GM12878 (cell line): Measurements from ENCODE around the gene ZNF684.

Experiments
- CTCF ChIP-seq, 3 experiments: IDR thresholded peaks in 2 of 3; conservative IDR thresholded peaks in 1 of 3; 2 replicates each; pipeline ENCODE4 v1.5.1; 2011; ENCODE audit warnings: low read depth in 3 of 3, low read length in 3 of 3, mild to moderate bottlenecking in 3 of 3, control low read depth in 2 of 3, moderate library complexity in 2 of 3, inconsistent platforms in 1 of 3, mixed read lengths in 1 of 3; ENCODE audit not compliant: control insufficient read depth in 2 of 3, insufficient read depth in 1 of 3; ENCODE audit errors: extremely low read depth in 1 of 3
- PAX8 ChIP-seq: fragments of 450-650 bp; IDR thresholded peaks from 2 replicates; pipeline ENCODE4 v1.6.1; 2017; ENCODE audit warnings: mild to moderate bottlenecking, moderate library complexity
- POU2F2 ChIP-seq: IDR thresholded peaks from 3 replicates; pipeline ENCODE4 v1.6.1; 2011; ENCODE audit warnings: low read depth, mild to moderate bottlenecking, low read length, borderline replicate concordance

- no peak for TF ChIP-seq POU2F2
- no peak for TF ChIP-seq CTCF (IDR thresholded peaks at IDR 0.05 in 2 of 3, conservative IDR thresholded peaks at IDR 0.05 in 1 of 3; ENCODE audit: control insufficient read depth in 2 of 3, extremely low read depth in 1 of 3, insufficient read depth in 1 of 3, low read depth in 3 of 3, low read length in 3 of 3)
- TF ChIP-seq PAX8: no peak
Measured at GRCh38 chr1:40583980-40584379, 52.5 kb downstream of the ZNF684 start.
